ENCODE results near the gene CPA3. TPM values are rescaled to one million over a fixed set of nuclear protein-coding genes. Genes with fewer than 3 reads are reported as not detected.

CPA3 gene
- total RNA-seq, 4 donors from 2014 or later: 0.60 to 6.9 (median 2.8) TPM

DNA sequence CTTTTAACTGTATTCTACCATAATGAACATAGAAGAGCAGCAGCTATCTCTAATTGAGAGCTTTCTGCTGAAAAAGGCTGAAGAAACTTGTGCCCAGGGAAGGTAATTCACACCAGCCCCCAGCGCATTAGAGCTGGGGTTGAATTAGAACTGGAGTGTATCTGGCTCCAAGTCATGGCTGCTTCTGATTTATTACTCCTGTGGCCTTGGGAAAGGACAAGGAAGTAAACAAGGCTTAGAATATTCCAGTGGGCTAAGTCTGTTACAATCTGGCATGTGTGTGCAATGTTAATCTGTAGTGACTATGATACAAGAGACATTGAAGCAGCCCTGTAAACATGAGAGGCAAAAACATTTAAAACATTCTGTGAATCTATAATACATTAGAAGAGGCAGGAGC, 18.1 kb downstream of the CPA3 start:
- H3K36me3 ChIP-seq: no peaks in the 10 kb centered on the region
- H3K9me3 ChIP-seq: no peaks in the 10 kb centered on the region
- no peaks in the 10 kb centered on the region for H3K4me1 ChIP-seq
- H3K27ac ChIP-seq: no peak overlapping the region
- no peaks in the 10 kb centered on the region for H3K27me3 ChIP-seq
- DNase-seq (ENCODE audit: low spot score in 2 of 2): no peak
- 96 to 100% methylated on average over 1 of the region's 1 CpG for WGBS, 2 donors
- no peak for TF ChIP-seq POLR2A (IDR thresholded peaks at IDR 0.05)
- TF ChIP-seq EP300 (IDR thresholded peaks at IDR 0.05): no peak
- no peak overlapping the region for H3K4me3 ChIP-seq

DNA sequence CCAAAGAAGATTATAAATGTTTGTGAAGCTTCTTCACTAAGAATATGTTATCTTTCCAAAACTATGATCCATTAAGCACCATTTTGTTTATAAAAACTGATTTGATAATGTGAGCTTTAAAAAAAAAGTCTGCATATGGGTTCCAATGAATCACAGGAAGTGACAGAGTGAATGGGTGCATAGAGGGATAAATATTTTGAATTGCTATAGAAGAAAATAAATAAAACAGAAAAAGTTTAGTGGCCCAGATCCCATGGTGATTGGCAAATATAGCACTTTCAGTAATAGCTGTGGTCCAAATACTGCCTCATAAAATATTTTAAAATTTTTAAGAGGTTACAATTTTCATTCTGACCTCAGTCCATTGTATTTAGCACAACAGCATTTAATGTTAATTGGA, 19.2 kb downstream of the CPA3 start:
- H3K36me3 ChIP-seq: no peaks in the 10 kb centered on the region
- DNase-seq (ENCODE audit: low spot score in 2 of 2): no peak
- no peak overlapping the region for H3K4me3 ChIP-seq
- H3K27ac ChIP-seq: no peak overlapping the region
- no peaks in the 10 kb centered on the region for H3K4me1 ChIP-seq
- TF ChIP-seq POLR2A (IDR thresholded peaks at IDR 0.05) (no peak), EP300 (IDR thresholded peaks at IDR 0.05) (no peak)
- TF ChIP-seq, protein P1, sequence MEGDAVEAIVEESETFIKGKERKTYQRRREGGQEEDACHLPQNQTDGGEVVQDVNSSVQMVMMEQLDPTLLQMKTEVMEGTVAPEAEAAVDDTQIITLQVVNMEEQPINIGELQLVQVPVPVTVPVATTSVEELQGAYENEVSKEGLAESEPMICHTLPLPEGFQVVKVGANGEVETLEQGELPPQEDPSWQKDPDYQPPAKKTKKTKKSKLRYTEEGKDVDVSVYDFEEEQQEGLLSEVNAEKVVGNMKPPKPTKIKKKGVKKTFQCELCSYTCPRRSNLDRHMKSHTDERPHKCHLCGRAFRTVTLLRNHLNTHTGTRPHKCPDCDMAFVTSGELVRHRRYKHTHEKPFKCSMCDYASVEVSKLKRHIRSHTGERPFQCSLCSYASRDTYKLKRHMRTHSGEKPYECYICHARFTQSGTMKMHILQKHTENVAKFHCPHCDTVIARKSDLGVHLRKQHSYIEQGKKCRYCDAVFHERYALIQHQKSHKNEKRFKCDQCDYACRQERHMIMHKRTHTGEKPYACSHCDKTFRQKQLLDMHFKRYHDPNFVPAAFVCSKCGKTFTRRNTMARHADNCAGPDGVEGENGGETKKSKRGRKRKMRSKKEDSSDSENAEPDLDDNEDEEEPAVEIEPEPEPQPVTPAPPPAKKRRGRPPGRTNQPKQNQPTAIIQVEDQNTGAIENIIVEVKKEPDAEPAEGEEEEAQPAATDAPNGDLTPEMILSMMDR (IDR thresholded peaks at IDR 0.05): no peak
- no peaks in the 10 kb centered on the region for H3K9me3 ChIP-seq
- H3K27me3 ChIP-seq: no peaks in the 10 kb centered on the region

DNA sequence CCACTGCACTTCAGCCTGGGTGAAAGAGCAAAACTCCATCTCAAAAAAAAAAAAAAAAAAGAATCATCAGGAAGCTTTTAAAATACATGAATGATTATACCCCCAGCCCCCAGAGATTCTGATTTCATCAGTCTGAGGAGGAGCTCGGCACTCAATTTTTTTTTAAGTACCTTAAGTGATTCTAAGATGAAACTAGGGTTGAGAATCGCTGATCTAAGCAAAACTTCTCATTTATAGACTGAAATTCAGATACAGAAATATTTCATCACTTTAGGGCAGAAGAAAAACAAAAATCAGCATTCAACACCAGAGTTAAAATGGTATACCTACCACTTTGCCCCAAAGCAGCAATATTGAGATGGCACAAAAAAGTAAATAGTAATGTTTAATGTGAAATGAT, 24.7 kb downstream of the CPA3 start:
- no peak for TF ChIP-seq POLR2A (IDR thresholded peaks at IDR 0.05)
- TF ChIP-seq, protein P1 (IDR thresholded peaks at IDR 0.05): no peak
- no peak for TF ChIP-seq EP300 (IDR thresholded peaks at IDR 0.05)
- DNase-seq (ENCODE audit: low spot score in 2 of 2): no peak
- Histone ChIP-seq H3K4me3 (no peak overlapping the region), H3K27ac (no peak overlapping the region), H3K27me3 (no peaks in the 10 kb centered on the region), H3K36me3 (no peaks in the 10 kb centered on the region), H3K4me1 (no peaks in the 10 kb centered on the region), H3K9me3 (no peaks in the 10 kb centered on the region)
- 90 to 94% methylated on average over 2 of the region's 2 CpGs for WGBS, 2 donors

GRCh38 chr3:148896062-148896461, 31.0 kb downstream of the CPA3 start:
- no peak overlapping the region for H3K27ac ChIP-seq
- no peaks in the 10 kb centered on the region for H3K36me3 ChIP-seq
- DNase-seq (ENCODE audit: low spot score in 2 of 2): no peak
- WGBS, 2 donors: 68 to 70% methylated on average over 3 of the region's 3 CpGs
- TF ChIP-seq POLR2A (IDR thresholded peaks at IDR 0.05): no peak
- TF ChIP-seq EP300 (IDR thresholded peaks at IDR 0.05): no peak
- TF ChIP-seq, protein P1 (IDR thresholded peaks at IDR 0.05): no peak
- no peaks in the 10 kb centered on the region for H3K9me3 ChIP-seq
- no peaks in the 10 kb centered on the region for H3K27me3 ChIP-seq
- H3K4me3 ChIP-seq: no peak overlapping the region
- no peaks in the 10 kb centered on the region for H3K4me1 ChIP-seq

- no peak for DNase-seq (ENCODE audit: low spot score in 2 of 2)
- 29 to 41% methylated on average over 4 of the region's 4 CpGs for WGBS, 2 donors
- H3K36me3 ChIP-seq: no peaks in the 10 kb centered on the region
- TF ChIP-seq POLR2A (IDR thresholded peaks at IDR 0.05): no peak
- TF ChIP-seq, protein P1 (IDR thresholded peaks at IDR 0.05): no peak
- TF ChIP-seq EP300 (IDR thresholded peaks at IDR 0.05): no peak
- no peak overlapping the region for H3K4me3 ChIP-seq
- H3K4me1 ChIP-seq: peaks cover 0 to 7% (median 0%) of the 10 kb centered on the region in 4 donors
- no peaks in the 10 kb centered on the region for H3K9me3 ChIP-seq
- H3K27me3 ChIP-seq: no peaks in the 10 kb centered on the region
- no peak overlapping the region for H3K27ac ChIP-seq
Observed at GRCh38 chr3:148901987-148902791, 37.1 kb downstream of the CPA3 start.

Measured in tibial nerve (tissue), 4 donors.